ENCODE measurements around the gene COL13A1.

The COL13A1 gene

DNA sequence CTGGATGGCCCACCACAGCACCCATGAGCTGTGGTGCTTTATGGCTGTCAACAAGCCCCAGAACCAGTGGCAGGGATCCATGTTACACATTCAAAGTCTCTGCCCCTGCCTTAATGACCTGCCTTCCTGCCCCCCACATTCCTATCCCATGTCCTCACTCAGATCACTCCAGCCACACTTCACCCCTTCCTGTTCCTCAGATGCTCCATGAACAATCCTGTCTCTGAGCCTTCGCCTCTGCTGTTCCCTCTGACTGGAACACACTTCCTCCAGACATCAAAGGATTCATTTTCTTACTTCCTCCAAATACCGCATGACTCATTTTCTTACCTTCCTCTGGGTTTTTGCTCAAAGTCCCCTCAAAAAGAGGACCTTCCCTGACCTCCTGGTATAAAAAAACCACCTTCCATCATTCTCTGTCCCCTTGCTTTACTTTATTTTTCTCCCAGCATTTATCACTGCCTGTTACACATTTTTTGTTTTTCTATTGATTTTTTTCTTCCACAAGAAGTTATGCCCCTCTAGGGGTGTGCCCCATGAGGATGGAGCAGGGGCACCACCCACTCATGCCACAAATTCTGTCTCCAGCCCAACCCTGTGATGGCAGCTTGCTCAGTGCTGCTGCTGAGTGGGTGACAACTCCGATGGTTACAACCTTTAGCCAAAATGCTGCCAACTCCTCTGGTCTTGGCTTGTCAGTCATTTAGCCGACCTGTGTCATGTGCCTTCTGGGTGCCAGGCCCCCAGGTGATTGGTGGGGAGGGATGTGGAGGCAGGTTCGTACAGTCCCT, 18.2 kb downstream of the COL13A1 start:
- DNase-seq (ENCODE audit: low read depth) = no peak

GRCh38 chr10:69820817-69821216, 19.1 kb downstream of the COL13A1 start:
- no peak for DNase-seq (ENCODE audit: low read depth)

GRCh38 chr10:69825604-69826003, 23.9 kb downstream of the COL13A1 start:
- no peak for DNase-seq (ENCODE audit: low read depth)

DNA sequence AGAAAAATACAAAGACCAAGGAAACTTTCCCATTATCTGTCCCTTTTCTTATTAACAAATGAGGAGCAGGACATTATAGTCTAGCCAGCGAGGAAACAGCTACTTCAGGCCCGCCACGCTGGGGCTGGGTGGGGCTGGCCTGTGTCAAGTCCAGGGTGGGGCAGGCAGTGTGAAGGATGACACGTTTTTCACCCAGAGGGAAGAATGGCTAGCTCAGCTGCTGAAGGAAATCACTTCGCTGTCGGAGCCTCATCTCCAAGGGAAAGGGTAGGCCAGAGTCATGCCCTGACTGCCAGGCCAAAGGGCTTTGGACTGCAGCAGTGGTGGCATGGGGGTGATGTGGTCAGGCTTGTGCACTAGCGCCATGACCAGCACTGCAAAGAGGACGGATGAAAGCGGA, 24.4 kb downstream of the COL13A1 start:
- no peak for DNase-seq (ENCODE audit: low read depth)

DNA sequence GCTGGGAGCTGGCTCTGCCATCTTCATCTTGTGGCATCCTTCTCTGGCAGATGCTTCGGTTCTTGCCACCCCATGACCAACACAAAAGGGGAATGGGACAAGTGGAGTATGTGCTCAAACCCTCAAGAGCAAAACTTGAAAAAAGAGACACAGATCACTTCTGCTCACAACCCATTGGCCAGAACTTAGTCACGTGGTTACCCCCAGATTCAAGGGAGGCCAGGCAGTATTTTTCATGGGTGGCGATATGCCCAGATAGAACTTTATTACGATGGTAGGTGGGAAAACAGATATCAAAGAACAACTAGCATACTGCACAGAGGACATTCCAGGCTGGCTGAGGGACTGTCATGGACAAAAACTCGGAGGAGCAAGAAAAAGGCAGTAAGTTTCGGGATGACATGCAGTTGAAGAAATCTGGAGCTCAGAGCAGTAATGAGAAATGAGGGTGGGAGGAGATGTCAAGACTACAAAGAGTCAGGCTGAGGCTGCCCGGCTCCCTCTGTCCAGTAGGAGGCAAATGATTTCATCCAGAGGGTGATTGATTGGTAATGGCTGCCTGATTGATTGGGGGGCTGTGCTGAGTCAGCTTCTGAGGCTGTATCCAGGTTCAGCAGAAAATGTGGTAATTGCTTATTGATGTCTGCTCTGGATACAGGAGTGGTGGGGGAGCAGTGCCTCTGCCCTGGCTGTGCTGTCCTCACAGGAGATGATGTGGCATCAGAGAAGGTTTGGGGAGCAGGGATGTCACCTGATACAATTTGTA, 25.3 kb downstream of the COL13A1 start:
- DNase-seq (ENCODE audit: low read depth) = no peak

DNA sequence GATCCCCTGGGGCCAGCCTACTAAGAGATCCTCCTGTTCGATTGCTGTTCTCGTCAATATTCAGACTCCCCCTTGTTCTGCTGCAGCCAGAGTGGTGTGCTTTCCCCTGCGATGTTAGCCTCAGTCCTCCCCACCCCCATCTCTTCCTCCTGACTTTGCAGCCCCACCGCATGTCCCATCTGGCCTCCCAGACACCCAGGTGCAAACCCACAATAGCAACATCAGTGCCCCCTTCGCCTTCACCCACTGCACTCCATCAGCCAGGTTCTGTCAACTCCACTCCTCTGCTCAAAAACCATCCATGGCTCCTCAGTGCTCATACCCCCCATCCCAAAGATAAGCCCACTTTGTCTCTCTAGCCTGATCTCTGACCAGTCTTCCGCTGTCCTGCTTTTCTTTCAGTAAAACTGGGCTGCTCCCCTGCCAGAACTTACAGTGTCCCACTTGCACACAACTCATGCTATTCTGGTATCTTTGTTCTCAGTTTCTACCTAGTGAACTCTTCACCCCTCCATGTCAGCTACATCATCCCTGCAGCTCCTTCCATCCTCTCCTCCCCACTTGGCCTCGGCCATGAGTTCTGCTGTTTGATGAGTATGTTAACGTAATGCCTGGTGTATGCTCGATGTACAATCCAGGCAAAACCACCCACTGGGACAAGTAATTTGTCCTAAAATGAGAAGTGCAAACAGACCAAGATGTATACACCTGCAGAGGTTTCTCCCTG, 26.6 kb downstream of the COL13A1 start:
- no peak for DNase-seq (ENCODE audit: low read depth)

- no peak for DNase-seq (ENCODE audit: low read depth)
Observed at GRCh38 chr10:69829775-69830174, 28.1 kb downstream of the COL13A1 start.

GRCh38 chr10:69831231-69831855, 29.6 kb downstream of the COL13A1 start:
- no peak for DNase-seq (ENCODE audit: low read depth)

GRCh38 chr10:69835233-69835632, 33.5 kb downstream of the COL13A1 start:
- DNase-seq (ENCODE audit: low read depth) = no peak

GRCh38 chr10:69835875-69836730, 34.4 kb downstream of the COL13A1 start:
- DNase-seq (ENCODE audit: low read depth) = no peak

DNA sequence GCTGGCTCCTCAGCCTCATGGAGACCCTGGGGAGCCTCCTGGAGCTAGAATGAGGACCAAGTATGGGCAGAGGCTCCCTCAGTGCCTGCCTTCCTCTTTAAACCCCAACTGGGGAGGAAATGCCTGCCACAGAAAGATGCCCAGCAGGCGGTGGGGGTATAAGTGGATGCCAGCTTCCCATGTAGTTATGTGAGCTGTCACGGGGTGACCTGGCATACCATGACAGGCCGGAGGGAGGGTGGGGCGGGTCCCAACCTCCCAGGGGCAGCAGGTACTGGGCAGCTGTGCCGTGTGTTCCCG, 35.0 kb downstream of the COL13A1 start:
- DNase-seq (ENCODE audit: low read depth) = no peak

GRCh38 chr10:69837261-69837660, 35.6 kb downstream of the COL13A1 start:
- no peak for DNase-seq (ENCODE audit: low read depth)

DNA sequence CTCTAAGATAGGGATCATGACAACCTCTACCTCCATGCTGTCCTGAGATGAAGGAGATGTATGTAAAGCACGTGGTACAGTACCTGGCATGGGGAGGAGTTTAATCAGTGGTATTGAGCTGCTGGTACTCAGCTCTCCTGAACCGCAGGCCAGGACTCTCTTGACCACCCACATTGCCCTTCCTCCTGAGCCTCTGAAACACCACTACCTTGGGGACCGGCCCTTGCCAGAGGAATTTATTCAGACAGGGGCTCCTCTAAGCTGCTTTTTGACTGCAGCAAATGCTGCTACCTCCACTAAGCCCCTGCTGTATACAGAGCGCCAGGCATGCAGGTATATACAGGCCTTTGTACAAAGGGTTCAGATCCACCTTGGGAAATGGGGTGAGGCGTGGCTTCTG, 36.7 kb downstream of the COL13A1 start:
- DNase-seq (ENCODE audit: low read depth) = no peak

- no peak for DNase-seq (ENCODE audit: low read depth)
Observed at GRCh38 chr10:69838853-69839252, 37.1 kb downstream of the COL13A1 start.

- no peak for DNase-seq (ENCODE audit: low read depth)
Observed at GRCh38 chr10:69839696-69840345, 38.1 kb downstream of the COL13A1 start.

GRCh38 chr10:69840773-69841172, 39.1 kb downstream of the COL13A1 start:
- no peak for DNase-seq (ENCODE audit: low read depth)

DNA sequence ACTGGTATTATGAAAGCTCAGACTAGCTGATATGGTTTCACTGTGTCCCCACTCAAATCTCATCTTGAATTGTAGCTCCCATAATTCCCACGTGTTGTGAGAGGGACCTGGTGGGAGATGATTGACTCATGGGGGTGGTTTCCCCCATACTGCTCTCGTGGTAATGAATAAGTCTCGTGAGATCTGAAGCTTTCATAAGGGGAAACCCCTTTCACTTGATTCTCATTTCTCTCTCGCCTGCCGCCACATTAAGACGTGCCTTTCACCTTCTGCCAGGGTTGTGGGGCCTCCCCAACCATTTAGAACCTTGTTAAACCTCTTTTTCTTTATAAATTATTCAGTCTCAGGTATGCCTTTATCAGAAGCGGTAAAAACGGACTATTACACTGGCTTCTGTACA, 40.3 kb downstream of the COL13A1 start:
- DNase-seq (ENCODE audit: low read depth) = no peak

DNA sequence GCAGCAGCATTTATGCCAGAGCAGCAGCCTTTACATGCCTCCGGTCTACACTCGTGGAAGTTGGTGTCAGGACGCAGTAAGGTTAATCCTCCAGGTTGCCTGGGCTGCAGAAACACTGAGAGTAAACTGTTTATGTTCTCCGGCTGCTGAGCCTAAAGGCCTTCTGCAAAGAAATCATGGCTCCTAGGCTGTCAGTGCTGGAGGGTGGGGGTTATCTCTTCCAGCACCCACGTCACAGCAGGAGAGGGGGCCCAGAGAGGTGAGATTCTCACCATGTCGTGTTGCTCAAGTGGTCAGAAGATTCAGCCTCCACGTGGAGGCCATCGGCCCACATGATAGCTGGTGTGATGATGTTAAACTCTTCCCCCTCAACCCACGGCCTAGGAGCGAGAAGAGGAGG, 41.2 kb downstream of the COL13A1 start:
- DNase-seq (ENCODE audit: low read depth) = no peak

- no peak for DNase-seq (ENCODE audit: low read depth)
Observed at GRCh38 chr10:69843923-69844322, 42.2 kb downstream of the COL13A1 start.

DNA sequence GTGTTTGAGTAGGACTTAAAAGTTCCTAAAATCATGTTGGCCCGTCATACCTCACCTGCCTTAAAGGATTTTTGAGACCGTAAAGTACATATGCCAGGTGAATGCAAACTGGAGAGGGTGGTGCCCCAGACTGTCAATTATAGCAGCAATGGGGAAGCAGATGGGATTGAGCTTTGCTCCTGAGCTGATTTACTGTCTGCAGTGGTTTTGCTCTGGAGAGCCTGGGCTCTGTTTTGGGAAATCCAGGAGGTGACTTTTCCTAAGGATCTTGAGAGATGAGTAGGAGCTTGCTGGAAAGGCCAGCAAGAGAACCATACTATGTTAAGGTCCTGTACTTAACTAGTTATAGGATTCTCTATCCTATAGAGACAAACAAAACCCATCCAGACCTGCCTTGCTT, 43.0 kb downstream of the COL13A1 start:
- DNase-seq (ENCODE audit: low read depth) = no peak

Data from stimulated activated CD8-positive, alpha-beta memory T cell treated with anti-CD3 and anti-CD28 coated beads, Interleukin-15, amount 100 ng/mL, for 24 hours (primary cell).